IPS DF 6.9 (cell line): ENCODE results near the gene ATAD1.

ENCODE experiments used
- DNase-seq: peaks from one replicate; pipeline ENCODE4 v3.0.0-alpha.2; 2013; ENCODE audit warnings: low read depth, low spot score
- H3K27ac ChIP-seq: one replicate; pipeline ENCODE4 v1.5.1; 2013; ENCODE audit warnings: low read length, control low read depth
- H3K27me3 ChIP-seq: 2 replicates; pipeline ENCODE4 v1.6.1; 2013; ENCODE audit warnings: mild to moderate bottlenecking, low read length; ENCODE audit not compliant: control insufficient read depth, insufficient read depth
- H3K36me3 ChIP-seq: 2 replicates; pipeline ENCODE4 v1.6.1; 2013; ENCODE audit warnings: low read length; ENCODE audit not compliant: control insufficient read depth, insufficient read depth
- H3K4me1 ChIP-seq: 2 replicates; pipeline ENCODE4 v1.6.1; 2013; ENCODE audit warnings: low read length; ENCODE audit not compliant: control insufficient read depth, insufficient read depth
- H3K4me3 ChIP-seq: 2 replicates; pipeline ENCODE4 v1.5.1; 2013; ENCODE audit warnings: mild to moderate bottlenecking, low read length
- H3K9me3 ChIP-seq: 2 replicates; pipeline ENCODE4 v1.6.1; 2013; ENCODE audit warnings: low read length, inconsistent platforms; ENCODE audit not compliant: control insufficient read depth, insufficient read depth
- WGBS: extraction: QIAGEN DNeasy Blood & Tissue Kit; methylation state at CpG from one replicate; pipeline ENCODE4 v1.1.7; 2013; ENCODE audit warnings: mixed read lengths, missing lambda C conversion rate; ENCODE audit not compliant: insufficient read length, insufficient coverage; 5-methylcytosine and 5-hydroxymethylcytosine counted together

ATAD1 gene

DNA sequence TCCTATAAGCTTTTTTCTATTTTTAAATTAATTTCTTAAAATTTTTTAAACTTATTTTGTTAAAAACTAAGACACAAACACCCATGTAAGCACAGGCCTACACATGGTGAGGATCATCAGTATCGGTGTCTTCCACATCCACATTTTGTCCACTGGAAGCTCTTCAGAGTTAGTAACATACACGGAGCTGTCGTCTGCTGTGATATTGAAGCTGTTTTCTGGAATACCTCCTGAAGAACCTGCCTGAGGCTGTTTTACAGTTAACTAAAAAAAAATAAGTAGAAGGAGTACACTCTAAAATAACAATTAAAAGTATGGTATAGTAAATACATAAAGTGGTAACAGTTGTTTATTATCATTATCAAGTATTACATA, 27.6 kb upstream of the ATAD1 start:
- Histone ChIP-seq H3K27ac (no peak overlapping the region), H3K36me3 (no peaks in the 10 kb centered on the region), H3K4me1 (no peaks in the 10 kb centered on the region), H3K9me3 (no peaks in the 10 kb centered on the region), H3K4me3 (no peak overlapping the region), H3K27me3 (no peaks in the 10 kb centered on the region)
- no CpG with 5 or more reads among the region's 3 CpGs for WGBS
- no peak for DNase-seq

DNA sequence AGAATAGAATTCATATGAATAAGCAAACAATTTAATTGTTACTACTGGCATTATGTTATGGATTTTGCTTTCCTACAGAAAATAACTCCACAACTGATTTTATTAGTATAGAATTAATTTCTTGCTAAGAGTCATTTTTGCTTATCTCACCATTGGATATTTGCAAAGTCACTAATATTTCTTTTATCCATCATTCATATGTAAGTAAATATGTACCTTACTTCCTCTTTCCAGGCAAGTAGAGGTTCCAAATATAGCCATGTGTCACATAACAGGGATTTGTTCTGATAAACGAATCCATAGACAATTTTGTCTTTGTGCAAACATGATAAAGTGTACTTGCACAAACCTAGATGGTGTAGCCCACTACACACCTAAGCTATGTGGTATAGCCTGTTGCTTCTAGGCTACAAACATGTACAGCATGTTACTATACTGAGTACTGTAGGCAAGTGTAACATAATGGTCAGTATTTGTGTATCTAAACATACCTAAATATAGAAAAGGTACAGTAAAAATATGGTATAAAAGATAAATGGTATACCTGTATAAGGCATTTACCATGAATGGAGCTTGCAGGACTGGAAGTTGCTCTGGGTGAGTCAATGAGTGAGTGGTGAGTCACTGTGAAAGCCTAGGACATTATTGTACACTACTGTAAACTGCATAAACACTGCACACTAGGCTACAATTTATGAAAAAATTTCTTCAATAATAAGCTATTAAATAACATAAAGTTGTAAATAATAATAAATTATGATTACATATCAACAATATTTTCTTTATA, 27.0 kb upstream of the ATAD1 start:
- WGBS = no CpG with 5 or more reads among the region's 1 CpG
- Histone ChIP-seq H3K4me3 (no peak overlapping the region), H3K9me3 (no peaks in the 10 kb centered on the region), H3K27me3 (no peaks in the 10 kb centered on the region), H3K36me3 (no peaks in the 10 kb centered on the region), H3K4me1 (no peaks in the 10 kb centered on the region), H3K27ac (no peak overlapping the region)
- DNase-seq = no peak

DNA sequence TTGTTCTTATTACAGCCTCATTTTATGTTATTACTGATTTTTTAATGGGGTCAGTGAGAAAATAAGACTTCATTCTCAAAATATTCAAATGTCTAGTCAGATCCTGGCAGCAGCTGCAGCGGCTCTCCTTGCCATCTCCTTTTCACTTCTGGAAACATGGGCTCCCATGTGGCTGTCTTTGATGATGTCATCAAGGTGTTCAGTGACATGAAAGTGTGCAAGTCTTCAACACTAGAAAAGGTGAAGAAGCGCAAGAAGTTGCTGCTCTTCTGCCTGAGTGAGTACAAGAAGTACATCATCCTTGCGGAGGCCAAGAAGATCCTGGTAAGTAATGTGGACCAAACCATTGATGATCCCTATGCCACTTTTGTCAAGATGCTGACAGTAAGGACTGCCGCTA, 25.7 kb upstream of the ATAD1 start:
- Histone ChIP-seq H3K9me3 (no peaks in the 10 kb centered on the region), H3K27me3 (no peaks in the 10 kb centered on the region), H3K36me3 (no peaks in the 10 kb centered on the region), H3K4me3 (no peak overlapping the region), H3K27ac (no peak overlapping the region), H3K4me1 (no peaks in the 10 kb centered on the region)
- DNase-seq = no peak
- WGBS = no CpG with 5 or more reads among the region's 4 CpGs

DNA sequence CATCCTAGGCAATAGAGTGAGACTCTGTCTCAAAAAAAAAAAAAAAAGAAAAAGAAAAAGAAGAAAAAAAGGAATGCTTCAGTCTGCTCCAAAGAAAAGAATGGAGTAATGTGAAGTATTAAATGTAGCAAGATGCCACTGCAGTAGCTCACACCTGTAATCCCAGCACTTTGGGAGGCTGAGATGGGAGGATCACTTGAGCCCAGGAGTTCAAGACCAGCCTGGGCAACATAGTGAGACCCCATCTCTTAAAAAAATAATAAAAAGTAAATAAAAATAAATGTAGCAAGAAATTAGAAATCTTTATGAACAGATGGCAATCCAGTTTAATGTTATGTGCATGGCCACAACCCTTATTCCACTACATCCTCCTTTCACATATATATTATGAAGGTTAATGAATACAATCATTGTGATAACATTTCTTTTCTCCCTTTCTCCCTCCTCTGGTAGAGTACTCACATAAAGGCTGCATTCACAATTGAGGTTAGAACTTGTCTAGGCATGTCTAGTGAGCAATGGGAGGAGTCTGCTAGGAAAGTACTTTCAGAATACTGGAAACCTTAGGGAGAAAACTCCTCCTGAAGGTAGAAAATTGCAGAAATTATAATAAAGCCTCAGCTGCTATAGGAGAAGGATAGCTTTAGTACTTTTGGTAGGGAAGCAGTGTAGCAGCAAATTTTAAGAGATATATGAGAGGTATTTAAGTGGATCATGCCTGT, 24.9 kb upstream of the ATAD1 start:
- Histone ChIP-seq H3K4me1 (no peaks in the 10 kb centered on the region), H3K36me3 (no peaks in the 10 kb centered on the region), H3K4me3 (no peak overlapping the region), H3K27ac (no peak overlapping the region), H3K9me3 (no peaks in the 10 kb centered on the region), H3K27me3 (no peaks in the 10 kb centered on the region)
- DNase-seq = no peak

DNA sequence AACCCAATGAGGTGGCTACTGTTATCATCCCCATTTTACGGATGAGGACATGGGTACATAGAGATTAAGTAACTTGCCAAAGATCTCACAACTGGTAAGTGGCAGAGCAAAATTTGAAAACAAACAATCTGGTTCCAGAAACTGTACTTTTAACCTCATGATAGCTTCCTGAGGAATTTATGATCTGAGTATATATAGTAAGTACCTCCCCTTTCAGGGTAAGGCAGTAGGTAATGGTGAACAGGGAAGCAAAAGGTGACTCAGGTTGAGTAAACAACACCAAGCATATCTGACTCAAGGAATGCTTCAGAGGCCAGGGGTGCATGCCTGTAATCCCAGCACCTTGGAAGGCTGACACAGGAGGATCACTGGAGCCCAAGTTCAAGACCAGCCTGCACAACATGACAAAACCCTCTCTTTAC, 24.2 kb upstream of the ATAD1 start:
- Histone ChIP-seq H3K4me3 (no peak overlapping the region), H3K4me1 (no peaks in the 10 kb centered on the region), H3K36me3 (no peaks in the 10 kb centered on the region), H3K27ac (no peak overlapping the region), H3K27me3 (no peaks in the 10 kb centered on the region), H3K9me3 (no peaks in the 10 kb centered on the region)
- WGBS = no CpG with 5 or more reads among the region's 1 CpG
- DNase-seq = no peak

DNA sequence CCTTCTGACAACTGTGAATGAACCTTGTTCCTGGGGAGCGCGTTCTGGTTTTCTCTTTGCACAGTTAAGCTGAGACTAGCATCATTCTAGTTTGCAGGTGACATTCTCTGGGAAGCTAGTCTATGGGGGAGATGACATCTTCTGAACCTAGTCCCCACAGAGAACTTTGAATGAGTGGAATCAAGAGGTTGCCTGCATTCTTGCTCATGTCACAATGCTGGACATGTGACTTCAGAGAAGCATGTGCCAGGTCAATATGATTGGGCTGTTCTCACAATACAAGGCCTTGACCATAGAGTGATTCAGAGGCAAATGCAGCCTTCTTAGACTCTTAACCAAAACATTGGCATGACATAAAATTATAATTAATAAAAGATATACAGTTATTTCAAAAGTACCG, 23.2 kb upstream of the ATAD1 start:
- no peaks in the 10 kb centered on the region for H3K36me3 ChIP-seq
- H3K27ac ChIP-seq = no peak overlapping the region
- no peak for DNase-seq
- H3K27me3 ChIP-seq = no peaks in the 10 kb centered on the region
- H3K4me3 ChIP-seq = no peak overlapping the region
- H3K4me1 ChIP-seq = no peaks in the 10 kb centered on the region
- H3K9me3 ChIP-seq = no peaks in the 10 kb centered on the region
- no CpG with 5 or more reads among the region's 3 CpGs for WGBS

DNA sequence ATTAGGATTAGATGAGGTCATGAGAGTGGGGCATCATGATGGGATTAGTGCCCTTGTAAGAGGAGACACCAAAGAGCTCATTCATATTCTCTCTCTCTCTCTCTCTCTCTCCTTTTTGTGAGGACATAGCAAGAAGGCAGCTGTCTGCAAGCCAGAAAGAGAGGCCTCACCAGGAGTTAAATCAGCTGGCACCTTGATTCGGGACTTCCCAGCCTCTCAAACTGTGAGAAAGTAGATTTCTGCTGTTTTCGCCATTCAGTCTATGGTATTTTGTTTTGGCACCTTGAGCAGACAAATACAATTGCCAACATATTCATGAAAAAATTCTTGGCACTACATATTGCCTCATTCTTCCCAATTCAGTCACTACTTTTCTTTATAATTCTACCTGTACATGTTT, 20.6 kb upstream of the ATAD1 start:
- Histone ChIP-seq H3K27me3 (no peaks in the 10 kb centered on the region), H3K9me3 (no peaks in the 10 kb centered on the region), H3K36me3 (no peaks in the 10 kb centered on the region), H3K27ac (no peak overlapping the region), H3K4me3 (no peak overlapping the region), H3K4me1 (no peaks in the 10 kb centered on the region)
- no peak for DNase-seq
- WGBS = no CpG with 5 or more reads among the region's 2 CpGs

DNA sequence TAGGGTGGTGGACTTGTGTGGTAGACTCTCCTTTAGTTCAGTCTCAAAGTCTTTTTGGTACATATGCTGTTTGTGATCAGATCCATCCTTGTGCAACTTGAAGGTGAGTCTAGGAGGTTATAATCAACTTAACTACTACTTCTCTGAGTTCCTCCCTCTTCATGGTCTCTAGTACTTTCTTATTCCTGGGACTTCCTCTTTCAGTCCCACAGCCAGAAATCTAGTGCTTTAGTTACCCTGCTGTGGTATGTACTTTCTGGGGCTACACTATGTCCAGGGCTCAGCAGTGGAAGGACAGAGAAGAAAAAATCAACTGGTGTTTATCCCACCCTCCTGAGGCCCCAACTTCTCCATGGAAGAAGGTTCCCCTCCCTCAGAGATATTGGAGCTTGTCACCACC, 19.4 kb upstream of the ATAD1 start:
- no peaks in the 10 kb centered on the region for H3K27me3 ChIP-seq

DNA sequence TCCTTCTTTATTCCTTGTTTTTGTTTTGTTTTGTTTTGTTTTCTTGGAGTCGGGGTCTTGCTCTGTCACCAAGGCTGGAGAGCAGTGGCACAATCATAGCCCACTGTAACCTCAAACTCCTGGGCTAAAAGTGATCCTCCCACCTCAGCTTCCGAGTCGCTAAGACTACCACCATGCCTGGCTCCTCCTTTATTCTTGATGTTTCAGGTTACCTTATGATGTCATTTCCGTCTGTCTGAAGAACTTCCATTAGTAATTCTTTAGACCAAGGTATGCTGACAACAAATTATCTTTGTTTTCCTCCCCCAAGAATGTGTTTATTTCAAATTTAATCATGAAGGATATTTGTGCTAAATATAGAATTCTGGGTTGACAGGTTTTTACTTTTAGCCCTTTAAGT, 18.1 kb upstream of the ATAD1 start:
- WGBS = no CpG with 5 or more reads among the region's 4 CpGs
- H3K4me3 ChIP-seq = no peak overlapping the region
- H3K36me3 ChIP-seq = no peaks in the 10 kb centered on the region
- H3K9me3 ChIP-seq = no peaks in the 10 kb centered on the region
- H3K27ac ChIP-seq = no peak overlapping the region
- no peaks in the 10 kb centered on the region for H3K27me3 ChIP-seq
- no peaks in the 10 kb centered on the region for H3K4me1 ChIP-seq
- DNase-seq = no peak

More for the DNA sequence above, 19.4 kb upstream of the ATAD1 start:
- Histone ChIP-seq H3K9me3 (no peaks in the 10 kb centered on the region), H3K4me1 (no peaks in the 10 kb centered on the region), H3K27ac (no peak overlapping the region), H3K4me3 (no peak overlapping the region), H3K36me3 (no peaks in the 10 kb centered on the region)
- no peak for DNase-seq

DNA sequence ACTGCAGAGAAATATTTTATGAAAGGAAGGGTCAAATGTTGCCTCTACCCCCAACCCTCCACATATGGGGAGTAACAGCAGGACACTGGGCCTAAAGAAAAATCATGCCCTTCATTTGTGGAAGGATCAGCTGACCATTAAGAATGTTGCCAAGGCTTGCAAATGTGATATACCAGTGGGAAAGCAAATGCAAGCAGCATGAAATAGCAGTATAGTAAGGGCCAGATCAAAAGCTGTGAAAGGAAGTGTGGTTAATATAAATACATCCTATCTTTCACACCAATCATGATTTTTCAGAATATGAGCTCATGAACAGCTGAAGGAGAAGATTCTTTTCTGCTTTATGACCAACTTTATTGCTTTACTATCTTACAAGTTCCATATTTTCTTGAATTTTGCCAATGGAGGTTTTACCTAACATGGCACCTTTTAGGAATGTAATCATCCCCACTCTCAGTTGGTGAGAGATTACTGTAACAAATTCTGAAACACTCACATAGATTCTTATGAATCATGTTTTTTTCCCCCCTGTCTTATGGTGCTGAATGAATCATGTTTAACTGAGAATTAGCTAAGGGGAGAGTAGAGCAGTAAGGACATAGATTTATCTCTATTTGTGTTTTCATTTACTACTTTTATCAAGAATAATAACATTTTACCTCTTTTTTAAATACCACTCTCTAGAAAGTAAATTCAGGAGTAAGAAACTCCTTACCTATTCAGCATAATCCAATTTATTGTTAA, 12.1 kb upstream of the ATAD1 start:
- no peaks in the 10 kb centered on the region for H3K27me3 ChIP-seq
- no peaks in the 10 kb centered on the region for H3K4me1 ChIP-seq
- no peak for DNase-seq
- H3K36me3 ChIP-seq = no peaks in the 10 kb centered on the region
- H3K4me3 ChIP-seq = no peak overlapping the region
- H3K27ac ChIP-seq = no peak overlapping the region
- no peaks in the 10 kb centered on the region for H3K9me3 ChIP-seq
